ENCODE results near the gene DYTN.

DNA sequence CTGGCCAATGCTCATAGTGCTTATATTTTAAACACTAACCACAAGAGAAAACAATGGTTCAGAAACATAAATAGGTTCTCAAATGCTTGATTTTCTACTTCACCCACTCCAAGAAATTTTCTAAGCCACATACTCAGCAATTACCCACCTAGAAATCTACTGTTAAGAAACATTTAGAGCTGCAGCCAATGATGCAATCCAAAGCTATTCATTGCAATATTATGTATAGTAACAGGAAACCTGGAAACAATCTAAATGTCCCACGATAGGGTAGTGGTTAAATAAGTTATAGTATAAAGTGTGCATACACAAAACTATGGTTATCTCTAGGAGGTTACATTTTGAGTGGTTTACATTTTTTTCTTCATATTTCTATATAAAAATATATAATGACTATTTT, 70.2 kb downstream of the DYTN start:
- TF ChIP-seq, protein P1, sequence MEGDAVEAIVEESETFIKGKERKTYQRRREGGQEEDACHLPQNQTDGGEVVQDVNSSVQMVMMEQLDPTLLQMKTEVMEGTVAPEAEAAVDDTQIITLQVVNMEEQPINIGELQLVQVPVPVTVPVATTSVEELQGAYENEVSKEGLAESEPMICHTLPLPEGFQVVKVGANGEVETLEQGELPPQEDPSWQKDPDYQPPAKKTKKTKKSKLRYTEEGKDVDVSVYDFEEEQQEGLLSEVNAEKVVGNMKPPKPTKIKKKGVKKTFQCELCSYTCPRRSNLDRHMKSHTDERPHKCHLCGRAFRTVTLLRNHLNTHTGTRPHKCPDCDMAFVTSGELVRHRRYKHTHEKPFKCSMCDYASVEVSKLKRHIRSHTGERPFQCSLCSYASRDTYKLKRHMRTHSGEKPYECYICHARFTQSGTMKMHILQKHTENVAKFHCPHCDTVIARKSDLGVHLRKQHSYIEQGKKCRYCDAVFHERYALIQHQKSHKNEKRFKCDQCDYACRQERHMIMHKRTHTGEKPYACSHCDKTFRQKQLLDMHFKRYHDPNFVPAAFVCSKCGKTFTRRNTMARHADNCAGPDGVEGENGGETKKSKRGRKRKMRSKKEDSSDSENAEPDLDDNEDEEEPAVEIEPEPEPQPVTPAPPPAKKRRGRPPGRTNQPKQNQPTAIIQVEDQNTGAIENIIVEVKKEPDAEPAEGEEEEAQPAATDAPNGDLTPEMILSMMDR (IDR thresholded peaks at IDR 0.05) = no peak
- TF ChIP-seq POLR2A (IDR thresholded peaks at IDR 0.05) = no peak

Data from tibial nerve (tissue), 3 donors.